HG03565 (cell line): Measurements from ENCODE around the gene UBTD2.

Experiments
- ATAC-seq: cut with Tn5 transposase; IDR thresholded peaks from one replicate; pipeline ENCODE4 v1.9.1; 2021; ENCODE audit warnings: mild to moderate bottlenecking, moderate library complexity; ENCODE audit not compliant: unreplicated experiment

The UBTD2 gene

DNA sequence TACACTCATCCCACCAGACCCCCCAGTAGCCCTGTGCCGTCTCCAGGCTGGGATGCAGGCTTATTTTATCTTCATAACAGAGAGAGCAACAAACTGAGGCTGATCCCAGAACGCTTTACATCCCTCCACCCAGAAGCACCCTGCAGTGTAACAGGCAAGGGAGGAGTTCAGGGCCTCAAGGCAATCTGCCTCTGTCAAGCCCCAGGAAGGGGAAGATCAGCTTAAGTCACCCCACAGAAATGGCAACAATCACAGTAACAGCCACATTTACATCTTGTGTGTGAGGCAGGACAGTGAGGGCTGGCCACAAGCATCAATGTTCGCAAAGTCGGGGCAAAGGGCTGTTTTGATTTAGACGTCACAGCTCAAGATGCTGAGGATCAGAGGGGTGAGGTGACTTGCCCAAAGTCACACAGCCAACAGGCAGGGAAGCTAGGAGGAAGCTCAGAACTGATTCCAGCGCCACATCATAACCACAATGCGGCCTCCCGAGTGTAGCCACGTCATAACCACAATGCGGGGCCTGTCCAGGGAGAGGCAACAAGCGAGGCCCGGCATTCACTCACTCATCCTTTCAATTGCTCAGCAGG is 109.9 kb downstream of the UBTD2 start:
- ATAC-seq: no peak

DNA sequence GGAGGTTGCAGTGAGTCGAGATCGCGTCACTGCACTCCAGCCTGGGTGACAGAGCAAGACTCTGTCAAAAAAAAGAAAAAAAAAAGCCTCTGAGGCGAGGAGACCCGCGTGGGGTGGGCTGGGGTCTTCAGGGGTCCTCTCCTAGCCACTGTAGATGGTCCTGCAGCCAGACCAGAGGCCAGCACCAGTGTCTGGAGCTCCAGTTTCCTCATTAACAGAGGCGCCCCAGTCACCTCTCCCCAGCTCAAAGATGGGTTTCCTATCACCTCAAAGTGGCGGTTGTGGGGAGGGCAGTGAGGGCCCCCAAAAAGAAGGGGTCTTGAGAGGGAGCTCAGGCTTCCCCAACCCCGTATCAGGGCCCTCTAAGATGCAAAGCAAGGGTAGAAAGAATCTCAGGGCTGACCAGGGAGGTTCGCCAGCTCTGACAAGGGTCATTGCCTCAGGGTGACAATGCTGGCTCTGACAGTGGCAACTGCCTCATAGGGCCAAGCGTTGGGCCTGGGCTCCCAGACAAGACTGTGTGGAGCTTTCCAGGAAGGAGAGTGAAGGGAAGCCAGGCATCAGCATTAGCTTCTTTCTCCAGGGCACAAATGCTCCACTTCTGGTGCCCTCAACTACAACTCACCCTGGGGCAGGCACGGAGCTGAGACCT is 110.5 kb downstream of the UBTD2 start:
- no peak for ATAC-seq

DNA sequence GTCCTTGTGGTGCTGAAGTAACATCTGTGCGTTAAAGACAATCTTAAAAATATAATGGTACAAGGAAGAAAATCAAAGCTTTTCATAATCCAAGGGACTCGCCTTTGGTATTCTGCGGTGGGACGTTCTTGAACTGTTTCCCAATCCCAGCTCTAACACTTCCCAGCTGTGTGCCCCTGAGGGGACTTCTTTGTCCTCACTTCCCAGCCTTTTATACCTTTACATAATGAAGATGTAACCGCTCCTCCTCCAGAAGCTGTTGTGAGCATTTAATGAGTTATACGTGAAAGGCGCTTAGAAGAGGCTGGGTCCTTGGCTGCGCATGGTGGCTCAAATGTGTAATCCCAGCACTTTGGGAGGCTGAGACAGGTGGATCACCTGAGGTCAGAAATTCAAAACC is 112.4 kb downstream of the UBTD2 start:
- ATAC-seq: no peak

DNA sequence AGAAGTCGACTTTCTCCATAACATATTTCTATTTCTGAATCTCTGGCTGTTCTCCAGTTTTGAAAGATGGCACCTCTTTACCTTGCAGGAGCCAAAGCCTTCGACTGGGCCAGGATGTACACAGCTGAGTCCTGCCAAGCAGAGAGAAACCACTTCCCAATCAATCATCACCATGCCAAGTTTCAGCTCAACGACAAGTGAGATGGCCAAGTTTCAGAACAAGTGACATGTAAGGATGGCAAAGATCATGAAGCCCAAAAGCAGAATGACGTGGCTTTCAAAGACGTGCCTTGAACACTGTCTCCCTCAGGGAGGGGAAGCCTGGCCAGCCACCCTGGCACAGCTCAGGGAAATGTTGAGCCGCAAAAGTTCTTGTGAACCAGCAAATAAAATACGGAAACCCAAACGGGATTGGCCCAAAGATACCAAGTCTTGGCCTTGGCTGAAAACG is 113.3 kb downstream of the UBTD2 start:
- no peak for ATAC-seq

DNA sequence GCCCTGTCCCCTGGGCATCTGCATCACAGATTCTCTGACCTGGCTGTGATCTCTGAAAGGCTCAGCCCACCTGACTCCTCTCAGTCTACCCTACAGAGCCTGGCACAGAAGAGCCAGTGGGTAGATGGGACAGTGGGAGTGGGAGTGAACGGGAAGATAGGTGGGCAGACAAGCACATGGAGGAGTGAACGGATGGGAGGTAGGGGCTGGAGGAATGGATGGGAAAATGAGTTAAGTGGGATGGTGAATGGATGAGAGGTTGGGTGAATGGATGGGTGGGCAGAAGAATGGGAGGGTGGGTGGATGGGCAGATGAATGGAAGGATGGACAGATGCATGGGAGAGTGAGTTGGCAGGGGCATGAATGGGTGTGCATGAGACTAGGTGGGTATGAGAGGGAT is 114.3 kb downstream of the UBTD2 start:
- ATAC-seq: no peak

DNA sequence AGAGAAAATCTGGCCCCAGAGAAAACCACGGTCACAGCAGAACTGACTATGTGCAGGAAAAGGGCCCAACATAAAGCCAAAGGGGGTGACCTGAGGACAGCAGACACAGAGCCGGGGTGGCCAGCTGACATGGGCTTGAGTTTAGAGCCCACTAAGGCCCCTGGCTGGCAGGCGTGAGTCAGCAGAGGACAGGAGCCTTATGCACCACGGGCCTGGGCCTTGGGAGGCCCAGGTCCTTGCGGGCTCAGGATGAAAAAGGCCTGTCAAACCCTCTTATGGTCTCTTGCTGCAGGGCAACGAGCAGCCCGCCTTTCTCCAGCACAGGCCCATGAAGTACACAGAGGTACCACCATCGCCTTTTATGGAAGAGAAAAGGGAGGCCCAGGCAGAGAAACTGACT is 115.3 kb downstream of the UBTD2 start:
- ATAC-seq: no peak

DNA sequence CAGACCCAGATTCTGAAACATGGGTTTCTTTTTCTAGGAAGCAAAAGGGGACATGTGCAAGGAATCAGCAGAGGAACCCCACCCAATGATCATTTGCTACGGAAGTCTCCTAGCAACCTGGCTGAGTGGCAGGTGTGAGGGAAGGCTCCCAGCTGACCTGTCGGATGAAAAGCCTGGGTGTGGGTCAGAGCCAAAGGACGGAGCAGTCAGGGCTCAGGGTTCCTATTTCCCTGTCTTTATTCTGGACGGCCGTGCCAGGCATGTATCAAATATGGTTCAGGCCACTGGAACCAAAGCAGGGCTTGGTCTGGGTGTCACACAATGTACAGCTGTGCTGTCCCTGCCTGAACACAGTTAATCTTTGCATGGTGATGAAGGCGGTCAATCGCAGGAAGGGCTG is 115.7 kb downstream of the UBTD2 start:
- no peak for ATAC-seq

DNA sequence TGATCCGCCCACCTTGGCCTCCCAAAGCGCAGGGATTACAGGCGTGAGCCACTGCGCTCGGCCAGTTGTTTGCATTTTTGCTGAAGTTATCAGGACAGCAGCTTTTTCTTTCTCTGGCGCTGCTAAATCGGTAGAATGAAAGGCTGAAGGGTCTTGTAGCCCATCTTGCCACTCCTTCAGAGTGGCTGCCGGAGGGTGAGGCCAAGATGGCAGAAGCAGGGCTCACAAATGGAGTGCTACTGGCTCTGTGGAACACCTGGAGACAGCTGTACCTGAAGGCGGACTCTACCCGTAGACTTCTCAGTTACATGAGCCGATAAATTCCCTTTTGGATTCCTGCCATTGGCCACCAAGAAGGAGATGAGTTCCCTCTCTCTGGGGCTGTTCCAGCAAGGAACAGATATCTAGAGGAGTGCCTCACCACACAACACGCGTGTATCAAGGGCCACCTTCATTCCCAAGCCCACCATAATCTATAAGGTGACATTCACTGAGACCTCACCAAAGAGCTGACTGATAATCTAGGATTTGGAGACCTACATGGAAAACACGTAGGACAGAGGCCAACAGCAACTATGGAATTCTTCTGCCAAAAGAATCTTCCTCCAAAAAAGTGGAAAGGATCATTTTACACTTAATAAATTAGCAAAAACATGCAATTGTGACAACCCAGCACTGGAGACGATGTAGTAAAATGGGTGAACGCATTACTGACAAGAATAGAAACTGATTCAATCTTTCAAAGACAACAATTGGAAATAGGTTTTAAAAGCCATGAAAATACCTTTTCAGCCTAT is 117.3 kb downstream of the UBTD2 start:
- no peak for ATAC-seq

DNA sequence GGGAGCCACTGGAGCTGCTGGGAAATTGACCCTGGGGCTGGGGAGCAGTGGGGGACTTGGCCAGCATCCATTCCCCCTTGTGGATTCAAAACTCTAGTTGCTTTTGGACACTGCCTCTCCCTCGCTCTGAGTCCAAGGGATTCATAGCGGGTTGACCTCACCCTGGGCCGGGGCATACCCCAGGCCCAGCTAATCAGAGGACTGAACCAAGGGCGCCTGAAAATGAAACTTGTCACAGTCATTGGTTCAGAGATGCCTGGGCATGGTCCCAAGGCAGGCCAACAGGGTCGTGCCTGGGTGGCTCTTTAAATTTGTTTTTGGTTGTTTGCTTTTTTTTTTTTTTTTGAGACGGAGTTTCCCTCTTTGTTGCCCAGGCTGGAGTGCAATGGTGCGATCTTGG is 118.1 kb downstream of the UBTD2 start:
- peak; percentile 65 for ATAC-seq

DNA sequence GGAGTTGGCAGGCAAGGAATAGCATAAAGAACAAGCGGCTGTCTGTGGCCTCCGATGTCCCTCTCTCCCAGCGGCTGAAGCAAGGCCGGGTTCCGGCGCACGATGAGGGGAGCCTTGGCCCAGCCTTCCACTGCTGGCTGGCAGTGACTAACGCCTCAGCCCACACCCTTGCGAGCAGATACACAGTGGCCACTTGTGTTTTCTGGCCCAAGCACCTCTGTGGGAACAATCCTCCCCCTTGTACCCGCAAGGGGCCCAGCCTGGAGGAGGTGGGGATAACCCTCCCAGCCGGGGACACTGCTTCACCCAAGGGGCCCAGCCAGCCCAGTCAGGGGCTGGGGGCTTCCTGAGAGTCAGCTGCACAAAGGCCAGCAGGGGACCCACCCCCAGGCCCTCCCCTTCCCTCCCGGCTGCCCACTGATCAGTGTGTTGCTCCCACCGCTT is 118.8 kb downstream of the UBTD2 start:
- ATAC-seq: no peak

DNA sequence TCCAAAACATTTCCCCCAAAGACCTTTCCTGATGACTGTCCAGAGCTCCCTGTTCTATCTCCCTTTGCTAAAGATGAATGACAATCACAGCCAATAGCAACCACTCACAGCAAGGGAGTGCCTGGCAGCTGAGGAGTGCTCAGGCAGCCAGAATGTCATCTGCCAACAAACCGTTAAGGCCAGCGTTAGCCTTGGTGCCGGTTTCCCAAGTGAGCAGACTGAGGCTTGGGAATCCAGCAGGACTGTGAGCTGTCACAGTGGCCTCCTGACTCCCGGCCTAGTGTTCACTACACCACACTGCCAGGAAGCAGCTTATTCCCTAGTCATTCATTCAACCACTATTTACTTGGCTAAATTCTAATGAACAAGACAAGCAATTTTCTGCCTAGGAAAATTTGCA is 120.2 kb downstream of the UBTD2 start:
- ATAC-seq: no peak

DNA sequence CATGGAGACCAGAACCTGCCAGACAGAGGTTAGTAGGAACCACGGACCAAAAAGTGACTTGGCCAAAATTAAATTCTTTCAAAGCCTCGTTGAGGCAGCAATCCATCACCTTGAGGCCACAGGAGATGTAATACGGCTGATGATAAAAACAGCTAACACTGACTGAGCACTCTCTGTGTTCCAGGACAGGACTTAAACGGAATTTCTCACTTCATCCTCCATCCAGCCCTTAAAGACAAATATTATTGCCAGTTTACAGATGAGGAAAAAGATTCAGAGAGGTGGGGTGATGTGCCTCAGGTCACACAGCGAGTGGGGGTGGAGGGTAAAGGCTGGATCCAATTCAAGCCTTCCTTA is 120.6 kb downstream of the UBTD2 start:
- no peak for ATAC-seq

DNA sequence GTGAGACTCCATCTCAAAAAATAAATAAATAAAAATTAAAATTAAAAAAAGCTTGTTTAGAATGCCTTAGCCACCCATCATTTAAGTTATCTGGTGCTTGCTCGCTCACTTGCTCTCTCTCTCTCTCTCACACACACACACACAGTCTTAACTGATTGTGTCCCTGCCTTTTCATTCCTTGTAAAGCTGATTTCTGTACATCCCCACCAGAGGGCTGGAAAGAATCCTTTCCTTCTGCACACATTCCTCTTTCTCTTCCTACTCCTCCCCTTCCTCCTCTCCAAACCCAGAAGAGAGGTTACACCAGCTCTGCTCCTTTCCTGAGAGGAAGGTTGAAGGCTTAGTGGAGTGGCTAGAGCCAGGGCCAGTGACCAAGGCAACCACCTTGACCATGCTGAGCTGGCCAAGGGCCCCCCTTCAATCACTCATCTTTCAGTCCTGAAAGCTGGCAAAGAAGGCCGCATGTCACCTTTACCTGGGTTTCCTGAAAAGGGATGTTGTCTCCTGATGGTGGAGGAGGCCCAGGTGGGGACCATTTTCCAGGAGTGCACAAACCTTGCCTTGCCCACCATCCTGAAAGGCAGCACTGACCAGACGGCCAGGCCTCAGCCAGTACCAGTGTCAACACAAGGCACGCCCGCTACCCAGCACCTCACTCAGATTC is 121.1 kb downstream of the UBTD2 start:
- no peak for ATAC-seq

DNA sequence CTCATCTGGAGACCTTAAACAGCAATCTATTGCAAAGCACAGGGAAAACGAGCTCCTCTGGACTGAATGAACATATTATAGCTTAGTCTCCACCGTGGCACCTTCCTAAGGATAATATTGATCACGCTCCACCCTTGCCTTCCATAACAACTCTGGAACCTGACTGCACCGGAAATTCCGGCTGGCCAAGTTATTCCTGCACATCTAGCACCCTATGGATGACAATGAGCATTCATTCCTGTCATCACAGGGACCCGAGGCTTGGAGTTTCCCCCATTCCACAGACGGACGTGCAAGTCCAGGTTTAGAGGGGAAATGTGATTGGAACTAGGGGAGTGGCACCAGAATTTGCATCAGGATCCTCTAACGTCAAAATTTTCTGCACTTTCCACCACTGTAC is 123.1 kb downstream of the UBTD2 start:
- ATAC-seq: no peak
